Lower leg skin (tissue), 3 donors: Measurements from ENCODE around the gene GPC4.

ENCODE experiments used
- CTCF ChIP-seq, 3 donors: fragments of 450-650 bp; IDR thresholded peaks; one replicate each; pipeline ENCODE4 v1.5.1; 2016; ENCODE audit warnings: antibody characterized with exemption in 3 of 3, mild to moderate bottlenecking in 3 of 3, moderate library complexity in 2 of 3
- POLR2A ChIP-seq, 2 donors: fragments of 450-650 bp; IDR thresholded peaks; one replicate each; pipeline ENCODE4 v1.6.1; 2016 to 2017; ENCODE audit warnings: antibody characterized with exemption in 2 of 2, mild to moderate bottlenecking in 1 of 2, moderate library complexity in 1 of 2

- TF ChIP-seq CTCF (IDR thresholded peaks at IDR 0.05) (no peak), POLR2A (IDR thresholded peaks at IDR 0.05) (no peak)
Observed at GRCh38 chrX:133332737-133333136, 82.6 kb downstream of the GPC4 start.
